Measurements from ENCODE around the gene CATSPER4. TPM values are rescaled to one million over a fixed set of nuclear protein-coding genes. Genes with fewer than 3 reads are reported as not detected.

CATSPER4 gene
- total and polyA plus RNA-seq, 2 of the 8 experiments (the other 6 are each of a cell fraction or from before 2014, with no cell fraction given): 0.65 to 0.83 TPM

DNA sequence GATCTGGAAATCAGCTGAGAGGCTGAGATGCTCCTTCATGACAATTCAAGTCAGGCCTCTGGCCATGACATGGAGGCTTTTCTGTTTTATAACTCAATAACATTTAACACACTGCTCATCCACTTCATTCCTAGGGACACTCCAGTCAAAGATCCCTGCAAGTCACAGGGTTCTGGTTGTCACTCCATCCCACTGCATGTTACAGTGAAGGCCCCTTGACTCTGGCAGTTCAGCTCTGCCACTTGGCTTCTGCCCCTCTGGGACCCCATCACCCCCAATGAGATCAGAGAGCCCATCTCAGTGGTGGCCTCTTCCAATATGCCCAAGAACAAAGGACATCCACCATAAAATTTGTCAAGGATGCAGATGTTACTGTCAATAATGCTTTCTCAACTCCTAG lies 41.5 kb upstream of the CATSPER4 start:
- Histone ChIP-seq H4K91ac (replicated peaks; ENCODE audit: insufficient read length, low read length) (no peak overlapping the region), H2BK15ac (ENCODE audit: low read length) (no peak overlapping the region), H3K79me2 (ENCODE audit: control insufficient read depth in 1 of 2, insufficient read depth in 2 of 2, low read length in 2 of 2) (no peaks in the 10 kb centered on the region), H3K14ac (ENCODE audit: insufficient read length) (no peak overlapping the region), H2AFZ (ENCODE audit: low read length) (no peak overlapping the region), H3K27me3 (replicated peaks in 1 of 4; ENCODE audit: control insufficient read depth in 3 of 4, extremely low read depth in 1 of 4, insufficient read depth in 3 of 4, low read length in 3 of 4) (peaks cover 4 to 28% (median 13%) of the 10 kb centered on the region in 4 experiments), H2AK5ac (ENCODE audit: low read depth, low read length) (no peak overlapping the region), H3K56ac (replicated peaks; ENCODE audit: insufficient read length, low read depth, low read length) (no peak overlapping the region), H3K4me3 (ENCODE audit: extremely low read depth in 1 of 4, insufficient read depth in 2 of 4, low read depth in 3 of 4, low read length in 4 of 4) (no peak overlapping the region), H3K36me3 (ENCODE audit: control insufficient read depth in 2 of 4, insufficient read depth in 4 of 4, low read length in 3 of 4) (no peaks in the 10 kb centered on the region), H3K79me1 (ENCODE audit: low read depth, low read length) (no peaks in the 10 kb centered on the region), H3K23me2 (ENCODE audit: low read depth, low read length) (no peaks in the 10 kb centered on the region), H4K5ac (ENCODE audit: insufficient read length, low read depth, low read length) (no peak overlapping the region), H4K8ac (ENCODE audit: extremely low read depth, insufficient read depth, low read length) (no peak overlapping the region), H3K27ac (ENCODE audit: low read depth, low read length) (no peak overlapping the region), H3K9me3 (ENCODE audit: insufficient read depth in 2 of 2, low read depth in 1 of 2, low read length in 1 of 2) (no peaks in the 10 kb centered on the region), H4K20me1 (replicated peaks in 1 of 2; ENCODE audit: control insufficient read depth in 1 of 2, insufficient read depth in 2 of 2, low read length in 2 of 2) (peaks cover 0 to under 1% of the 10 kb centered on the region in 2 experiments), H3K4ac (replicated peaks; ENCODE audit: insufficient read length, low read depth, low read length) (no peak overlapping the region), H2BK5ac (ENCODE audit: low read depth, low read length) (no peak overlapping the region), H2BK120ac (replicated peaks; ENCODE audit: low read depth, low read length) (no peak overlapping the region), H2BK20ac (ENCODE audit: low read length) (no peak overlapping the region), H3K4me2 (ENCODE audit: insufficient read depth in 1 of 2, low read depth in 2 of 2, low read length in 2 of 2) (no peak overlapping the region), H3K4me1 (replicated peaks in 1 of 4; ENCODE audit: control insufficient read depth in 3 of 4, insufficient read depth in 4 of 4, low read length in 3 of 4) (no peaks in the 10 kb centered on the region), H2BK12ac (ENCODE audit: low read depth, low read length) (no peak overlapping the region), H3K23ac (ENCODE audit: insufficient read length) (no peak overlapping the region), H3K9ac (replicated peaks in 1 of 4; ENCODE audit: extremely low read depth in 1 of 4, low read depth in 3 of 4, low read length in 3 of 4) (no peak overlapping the region), H3K18ac (ENCODE audit: extremely low read depth, low read length) (no peak overlapping the region)
- DNase-seq (ENCODE audit: low read depth in 1 of 2, low spot score in 2 of 2) (no peak), FAIRE-seq (no peak)
- POLR2A ChIA-PET (ENCODE audit: partially characterized antibody): interaction anchor here (1.4 kb wide), 1 partner anchor 107 kb away, joined by 3 read pairs; no protein-coding TSS in a partner anchor
- CTCF ChIA-PET (ENCODE audit: partially characterized antibody): interaction anchor here (1.0 to 11.2 kb wide), 6 partner anchors 14 to 105 kb away, joined by 3 to 154 read pairs (median 4); partner anchors contain the start of gene CNKSR1
- no peak for TF ChIP-seq TAF7 (optimal IDR thresholded peaks at IDR 0.05; ENCODE audit: borderline replicate concordance, low read depth, low read length)
- no peak for TF ChIP-seq BACH1 (IDR thresholded peaks at IDR 0.05; ENCODE audit: low read length)
- TF ChIP-seq POU5F1 (IDR thresholded peaks at IDR 0.05; ENCODE audit: low read depth, low read length): no peak

Measured in H1 (cell line).